ENCODE data around the gene SCN9A.

Gene SCN9A

GRCh38 chr2:166365803-166366420, 9.8 kb downstream of the SCN9A start:
- no peak for DNase-seq (ENCODE audit: low read depth in 1 of 2, low spot score in 1 of 2)
- Histone ChIP-seq H3K27me3 (ENCODE audit: insufficient read depth, poor library complexity, severe bottlenecking) (peaks cover 8% of the 10 kb centered on the region), H3K27ac (replicated peaks) (no peak overlapping the region)

GRCh38 chr2:166365239-166365638, 10.5 kb downstream of the SCN9A start:
- DNase-seq (ENCODE audit: low read depth in 1 of 2, low spot score in 1 of 2) = no peak
- Histone ChIP-seq H3K4me3 (replicated peaks; ENCODE audit: insufficient read depth, low read length) (no peak overlapping the region), H3K27ac (replicated peaks) (no peak overlapping the region), H3K27me3 (ENCODE audit: insufficient read depth, poor library complexity, severe bottlenecking) (peaks cover 8% of the 10 kb centered on the region)
- TF ChIP-seq SPI1 (IDR thresholded peaks at IDR 0.05; ENCODE audit: borderline replicate concordance, low read depth) (no peak), REST (IDR thresholded peaks at IDR 0.05; ENCODE audit: insufficient replicate concordance, low read depth) (no peak), POLR2AphosphoS5 (IDR thresholded peaks at IDR 0.05; ENCODE audit: low read depth) (no peak), CTCF (IDR thresholded peaks at IDR 0.05; ENCODE audit: insufficient read depth, low read length) (no peak), GABPA (IDR thresholded peaks at IDR 0.05; ENCODE audit: low read depth) (no peak)

More at GRCh38 chr2:166365803-166366420, 9.8 kb downstream of the SCN9A start:
- no peak for TF ChIP-seq SPI1 (IDR thresholded peaks at IDR 0.05; ENCODE audit: borderline replicate concordance, low read depth)
- TF ChIP-seq POLR2AphosphoS5 (IDR thresholded peaks at IDR 0.05; ENCODE audit: low read depth) = no peak
- TF ChIP-seq REST (IDR thresholded peaks at IDR 0.05; ENCODE audit: insufficient replicate concordance, low read depth) = no peak
- TF ChIP-seq GABPA (IDR thresholded peaks at IDR 0.05; ENCODE audit: low read depth) = no peak
- TF ChIP-seq CTCF (IDR thresholded peaks at IDR 0.05; ENCODE audit: insufficient read depth, low read length) = no peak
- no peak overlapping the region for H3K4me3 ChIP-seq (replicated peaks; ENCODE audit: insufficient read depth, low read length)

- Histone ChIP-seq H3K27me3 (ENCODE audit: insufficient read depth, poor library complexity, severe bottlenecking) (peaks cover 8% of the 10 kb centered on the region), H3K4me3 (replicated peaks; ENCODE audit: insufficient read depth, low read length) (no peak overlapping the region), H3K27ac (replicated peaks) (no peak overlapping the region)
- TF ChIP-seq POLR2AphosphoS5 (IDR thresholded peaks at IDR 0.05; ENCODE audit: low read depth) = no peak
- TF ChIP-seq SPI1 (IDR thresholded peaks at IDR 0.05; ENCODE audit: borderline replicate concordance, low read depth) = no peak
- TF ChIP-seq CTCF (IDR thresholded peaks at IDR 0.05; ENCODE audit: insufficient read depth, low read length) = no peak
- no peak for TF ChIP-seq GABPA (IDR thresholded peaks at IDR 0.05; ENCODE audit: low read depth)
- no peak for TF ChIP-seq REST (IDR thresholded peaks at IDR 0.05; ENCODE audit: insufficient replicate concordance, low read depth)
- no peak for DNase-seq (ENCODE audit: low read depth in 1 of 2, low spot score in 1 of 2)
Measured at GRCh38 chr2:166364476-166365161, 11.1 kb downstream of the SCN9A start.
